Stimulated activated CD4-positive, alpha-beta T cell treated with anti-CD3 and anti-CD28 coated beads, TNF-alpha, amount 100 ng/mL, for 1 hour (primary cell): ENCODE results near the gene TFF3.

Experiments
- DNase-seq, 3 donors: peaks; one replicate each; pipeline ENCODE4 v3.0.0-alpha.2; 2020; ENCODE audit warnings: low read depth in 3 of 3, low spot score in 1 of 3

The TFF3 gene, protein sequence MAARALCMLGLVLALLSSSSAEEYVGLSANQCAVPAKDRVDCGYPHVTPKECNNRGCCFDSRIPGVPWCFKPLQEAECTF

DNA sequence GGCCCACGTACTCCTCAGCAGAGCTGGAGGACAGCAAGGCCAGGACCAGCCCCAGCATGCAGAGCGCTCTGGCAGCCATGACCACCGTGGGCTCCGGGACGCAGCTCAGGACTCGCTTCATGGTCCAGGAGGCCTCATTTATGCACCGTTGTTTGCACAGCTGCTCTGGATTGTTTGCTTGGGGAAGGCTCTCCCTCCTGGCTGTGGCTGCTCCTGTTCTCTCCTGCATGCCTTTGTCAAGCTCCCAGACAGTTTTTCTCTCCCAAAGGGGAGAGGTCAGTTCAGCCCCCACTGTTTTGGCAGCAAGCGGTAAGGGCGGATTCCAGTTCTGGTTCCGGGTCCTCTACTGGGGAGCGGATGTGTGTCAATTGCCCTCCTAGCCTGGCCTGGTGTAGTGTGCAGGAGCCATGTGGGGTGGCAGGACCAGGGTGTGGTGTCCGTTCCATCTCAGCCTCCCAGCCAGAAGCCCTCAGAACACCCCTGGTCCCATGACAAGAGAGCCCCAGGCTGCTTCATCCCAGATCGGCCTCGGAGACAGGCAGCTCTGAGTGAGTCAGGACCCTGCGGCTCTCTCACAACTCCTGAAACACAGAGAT, at the start of gene TFF3:
TSS of gene TFF3 (minus strand) at position 114 of the 596 bp plus-strand sequence. CDS start at position 79, 35 bp downstream.
- no peak for DNase-seq

DNA sequence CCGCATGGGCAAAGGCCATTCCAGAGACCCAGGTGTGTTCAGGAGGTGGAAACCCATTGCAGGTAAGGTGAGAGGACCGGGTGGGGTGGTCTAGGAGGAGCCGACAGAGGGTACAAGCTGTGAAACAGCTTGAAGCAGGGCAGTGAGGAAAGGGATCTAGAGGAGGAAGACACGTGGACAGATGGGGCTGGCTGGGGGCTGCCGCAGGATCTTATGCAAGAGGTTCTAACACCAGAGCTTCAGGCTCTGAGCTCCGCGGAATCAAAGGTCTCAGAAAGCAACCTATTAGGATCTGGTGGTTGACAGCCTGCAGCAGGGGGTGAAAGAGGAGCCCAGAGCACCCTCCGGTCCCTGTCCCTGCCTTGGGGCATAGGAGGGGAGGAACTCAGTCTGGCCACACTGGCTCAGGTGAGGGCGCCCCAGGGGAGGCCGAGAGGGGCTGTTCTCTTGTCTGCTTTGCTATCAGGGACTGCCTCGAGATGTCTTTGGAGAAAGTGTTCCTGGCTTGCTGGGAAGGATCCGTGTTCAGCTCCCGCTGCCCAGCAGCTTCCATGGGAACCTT, 49.2 kb upstream of the TFF3 start:
- DNase-seq = no peak

DNA sequence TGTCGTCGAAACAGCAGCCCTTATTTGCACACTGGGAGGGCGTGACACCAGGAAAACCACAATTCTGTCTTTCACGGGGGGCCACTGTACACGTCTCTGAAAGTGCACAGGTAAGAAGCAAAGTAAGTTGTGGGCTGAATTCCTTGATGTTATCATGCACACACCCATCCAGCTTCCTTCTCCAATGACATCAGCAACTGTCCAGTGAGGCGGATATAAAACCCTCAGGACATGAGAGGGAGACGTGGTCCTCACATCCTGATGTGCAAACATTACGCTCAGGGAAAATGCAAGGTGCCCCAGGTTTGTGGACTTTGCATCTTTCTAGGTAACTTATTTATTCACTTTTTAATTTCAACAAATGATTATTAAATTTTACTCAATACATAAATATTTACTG, 48.1 kb upstream of the TFF3 start:
- DNase-seq = no peak

DNA sequence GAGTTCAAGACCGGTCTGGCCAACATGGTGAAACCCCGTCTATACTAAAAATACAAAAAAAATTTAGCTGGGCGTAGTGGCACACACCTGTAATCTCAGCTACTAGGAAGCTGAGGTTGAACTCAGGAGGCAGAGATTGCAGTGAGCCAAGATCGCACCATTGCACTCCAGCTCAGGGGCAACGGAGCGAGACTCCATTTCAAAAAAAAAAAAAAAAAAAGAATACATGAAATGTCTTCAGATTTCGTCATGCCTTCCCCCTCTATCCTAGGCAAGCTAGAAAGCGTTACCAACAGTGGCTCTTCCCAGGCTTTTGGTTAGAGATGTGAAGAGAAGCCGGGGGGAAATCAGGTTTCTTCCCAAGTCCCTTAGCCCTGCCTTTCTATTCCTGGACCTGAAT, 47.5 kb upstream of the TFF3 start:
- DNase-seq = no peak

DNA sequence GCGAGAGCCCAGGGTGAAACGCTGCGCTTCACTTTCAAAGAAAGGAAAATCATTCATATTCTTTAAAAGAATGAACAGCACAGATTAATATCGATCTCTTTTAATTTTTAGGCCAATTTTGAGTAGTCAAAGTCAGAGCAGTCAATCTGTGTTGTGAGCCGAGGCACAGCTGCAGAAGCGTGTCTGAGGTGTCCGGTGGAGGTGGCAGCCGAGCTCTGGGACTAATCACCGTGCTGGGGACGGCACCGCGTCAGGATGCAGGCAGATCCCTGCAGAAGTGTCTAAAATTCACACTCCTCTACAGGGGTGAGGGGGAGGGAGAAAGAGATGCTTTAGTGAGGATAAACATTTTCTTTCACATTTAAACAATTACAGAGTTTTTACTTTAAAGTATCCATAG, 47.0 kb upstream of the TFF3 start:
- no peak for DNase-seq

DNA sequence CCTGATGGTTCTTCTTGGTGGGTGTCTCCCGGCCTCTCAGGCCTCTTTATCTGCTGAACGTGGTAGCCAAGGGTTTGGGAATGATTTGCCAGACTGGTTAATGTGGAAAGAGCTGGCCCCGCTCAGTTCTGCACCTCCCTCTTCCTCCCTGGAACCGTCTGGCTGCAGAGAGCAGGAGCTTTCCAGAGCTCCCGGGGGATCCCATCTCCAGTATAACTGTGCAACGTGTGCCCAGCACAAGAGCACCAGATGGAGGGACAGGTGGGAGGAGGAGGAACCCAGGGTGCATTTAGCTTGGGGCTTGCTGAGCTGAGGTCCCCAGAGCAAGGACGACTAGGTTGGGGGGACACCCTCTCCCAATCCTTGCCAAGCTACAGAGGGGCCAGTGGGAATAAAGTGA, 46.1 kb upstream of the TFF3 start:
- no peak for DNase-seq

DNA sequence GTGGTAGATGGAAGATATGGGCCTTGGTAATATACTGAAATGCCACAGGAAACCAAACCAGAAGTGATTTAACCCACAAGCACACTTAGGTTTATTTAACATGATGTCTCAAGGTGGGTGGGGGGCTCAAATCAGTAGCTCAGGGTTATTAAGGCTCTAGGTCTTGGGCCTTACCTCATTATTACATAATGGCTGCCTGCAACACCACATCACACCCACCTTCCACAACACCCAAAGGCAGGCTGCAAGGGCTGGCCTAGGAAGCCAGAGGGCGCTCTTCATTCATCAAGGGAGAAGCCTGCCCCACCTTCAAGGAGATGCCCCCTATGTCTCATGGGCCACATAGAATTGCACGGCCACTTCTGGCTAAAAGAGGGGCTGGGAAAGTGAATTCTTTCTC, 45.1 kb upstream of the TFF3 start:
- no peak for DNase-seq

DNA sequence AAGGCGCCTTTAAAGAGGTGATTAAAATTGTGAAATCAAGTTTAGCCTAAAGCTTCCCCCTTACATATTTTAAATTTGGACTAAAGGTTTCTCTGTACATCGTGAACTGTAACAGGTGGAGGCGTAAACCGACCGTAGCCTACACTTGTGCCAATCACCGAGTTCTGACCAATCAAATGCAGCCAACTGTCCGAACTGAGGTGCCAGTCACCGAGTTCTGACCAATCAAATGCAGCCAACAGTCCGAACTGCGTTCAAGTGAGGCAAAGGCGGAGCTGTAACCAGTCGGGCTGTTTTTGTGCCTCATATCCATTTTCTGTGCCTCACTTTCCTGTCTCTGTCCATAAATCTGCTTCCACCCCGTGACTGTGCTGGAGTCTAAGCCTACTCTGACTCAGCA, 43.7 kb upstream of the TFF3 start:
- DNase-seq = no peak

DNA sequence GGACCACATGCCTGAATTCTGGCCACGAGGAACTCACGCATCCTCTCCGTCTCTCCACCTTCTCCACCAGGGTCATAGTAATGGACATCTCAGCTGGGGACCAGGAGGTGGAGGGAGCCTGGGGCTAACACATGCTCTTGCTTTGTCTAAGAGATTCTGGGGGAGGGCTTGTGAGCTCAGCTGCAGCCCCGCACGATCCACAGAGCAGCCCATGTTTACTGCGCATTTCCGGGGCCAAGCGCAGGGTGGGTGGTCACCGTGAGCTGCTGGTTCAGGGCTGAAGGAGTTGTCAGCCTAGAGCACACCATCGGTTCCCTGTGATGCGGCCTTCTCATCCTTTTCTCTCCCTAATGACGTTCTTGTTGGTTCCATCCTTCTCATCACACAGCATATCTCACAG, 43.1 kb upstream of the TFF3 start:
- DNase-seq = no peak

DNA sequence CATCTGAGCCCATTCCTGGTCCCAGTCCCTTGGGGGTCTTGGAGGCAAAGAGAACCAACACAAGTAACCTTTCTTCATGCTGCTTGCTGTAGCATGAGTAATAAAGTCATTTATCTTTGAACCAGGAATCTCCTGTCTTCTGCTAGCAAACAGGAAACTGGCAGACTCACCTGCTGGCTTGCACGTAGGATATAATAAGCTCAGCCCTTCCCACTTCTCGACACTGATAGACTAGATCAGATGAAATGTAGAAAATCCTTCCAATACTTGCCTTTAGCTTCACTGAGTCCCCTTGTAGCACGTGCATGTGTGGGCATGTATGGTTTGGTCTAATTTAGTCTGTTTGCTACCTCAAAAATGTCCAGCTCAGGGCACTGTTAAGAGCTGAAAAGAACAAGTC, 42.1 kb upstream of the TFF3 start:
- DNase-seq = no peak

DNA sequence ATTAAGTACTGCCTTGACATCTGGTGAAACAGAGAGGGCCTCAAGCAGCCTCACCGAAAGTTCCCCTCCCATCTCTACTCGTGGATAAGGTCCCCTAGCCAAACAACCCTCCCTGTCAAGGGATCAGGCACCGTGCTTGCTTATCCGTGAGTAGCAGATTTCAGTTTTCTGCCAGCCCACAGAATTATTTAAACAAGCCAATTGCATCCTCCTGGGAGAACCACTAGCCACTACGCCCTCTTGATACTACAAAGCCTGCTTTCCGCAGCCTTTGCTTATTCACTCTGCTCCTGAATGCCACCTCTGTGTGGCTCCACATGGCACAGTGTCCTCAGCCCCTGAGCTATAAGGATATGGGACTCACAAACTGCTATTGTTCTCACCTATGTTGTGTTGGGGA, 41.4 kb upstream of the TFF3 start:
- DNase-seq = no peak

DNA sequence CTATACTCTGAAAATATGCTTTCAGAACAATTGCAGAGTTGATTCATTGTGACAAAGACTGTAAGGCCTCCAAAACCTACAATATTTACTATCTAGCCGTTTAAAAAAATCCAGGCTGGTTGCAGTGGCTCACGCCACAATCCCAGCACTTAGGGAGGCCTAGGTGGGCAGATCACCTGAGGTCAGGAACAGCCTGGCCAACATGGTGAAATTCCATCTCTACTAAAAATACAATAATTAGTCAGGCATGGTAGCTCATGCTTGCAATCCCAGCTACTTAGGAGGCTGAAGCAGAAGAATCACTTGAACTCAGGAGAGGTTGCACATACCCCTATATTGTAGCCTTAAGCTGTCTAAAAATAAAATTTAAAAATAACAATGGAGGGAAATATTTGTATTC, 40.8 kb upstream of the TFF3 start:
- no peak for DNase-seq

DNA sequence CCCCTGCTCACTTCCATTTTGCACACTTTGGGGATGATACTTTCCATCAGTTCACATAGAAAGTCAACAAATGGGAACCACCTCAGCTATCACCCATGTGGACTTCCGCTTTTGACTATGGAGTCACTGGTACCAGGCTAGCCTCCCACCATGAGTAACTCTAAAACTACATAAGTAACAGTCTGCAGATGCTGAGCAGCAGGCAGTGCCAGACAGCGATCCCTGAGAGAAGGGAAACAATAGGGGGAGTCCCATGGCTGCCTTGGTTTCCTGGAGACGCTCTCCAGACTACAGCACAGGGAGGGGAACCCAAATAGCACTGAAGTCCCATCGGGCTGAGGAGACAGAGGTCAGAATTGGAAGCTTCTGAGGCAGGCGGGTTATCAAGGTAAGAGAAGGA, 38.4 kb upstream of the TFF3 start:
- no peak for DNase-seq

DNA sequence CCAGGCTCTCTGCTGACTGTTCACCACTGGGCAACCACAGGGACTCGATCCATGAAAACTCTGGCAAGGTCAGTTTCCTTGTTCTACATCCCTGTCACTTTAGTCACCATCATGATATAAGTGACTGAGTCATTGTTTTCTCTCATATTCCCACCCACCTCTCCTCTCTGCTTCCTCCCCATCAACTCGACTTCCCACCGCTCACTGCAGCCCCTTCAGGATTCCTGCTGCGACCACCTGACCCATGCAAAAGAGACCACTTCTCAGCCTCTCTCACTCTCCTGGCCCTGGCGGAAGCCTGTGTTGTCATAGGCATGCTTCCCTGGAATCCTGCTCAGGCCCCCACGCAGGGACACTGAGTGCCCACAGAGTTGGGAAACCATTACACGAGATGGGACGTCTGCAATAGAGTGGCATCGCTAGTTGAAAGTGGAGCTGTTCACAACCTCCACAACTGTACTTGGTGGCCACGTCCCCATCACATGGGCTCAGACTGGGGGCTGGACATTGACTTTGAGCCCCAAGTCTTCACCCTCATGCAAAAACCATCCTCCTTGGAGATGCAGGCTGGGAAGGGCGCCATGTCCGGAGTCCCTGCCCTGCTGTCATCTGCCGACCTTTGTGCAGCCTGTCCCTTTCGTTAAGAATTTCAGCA, 37.4 kb upstream of the TFF3 start:
- no peak for DNase-seq

DNA sequence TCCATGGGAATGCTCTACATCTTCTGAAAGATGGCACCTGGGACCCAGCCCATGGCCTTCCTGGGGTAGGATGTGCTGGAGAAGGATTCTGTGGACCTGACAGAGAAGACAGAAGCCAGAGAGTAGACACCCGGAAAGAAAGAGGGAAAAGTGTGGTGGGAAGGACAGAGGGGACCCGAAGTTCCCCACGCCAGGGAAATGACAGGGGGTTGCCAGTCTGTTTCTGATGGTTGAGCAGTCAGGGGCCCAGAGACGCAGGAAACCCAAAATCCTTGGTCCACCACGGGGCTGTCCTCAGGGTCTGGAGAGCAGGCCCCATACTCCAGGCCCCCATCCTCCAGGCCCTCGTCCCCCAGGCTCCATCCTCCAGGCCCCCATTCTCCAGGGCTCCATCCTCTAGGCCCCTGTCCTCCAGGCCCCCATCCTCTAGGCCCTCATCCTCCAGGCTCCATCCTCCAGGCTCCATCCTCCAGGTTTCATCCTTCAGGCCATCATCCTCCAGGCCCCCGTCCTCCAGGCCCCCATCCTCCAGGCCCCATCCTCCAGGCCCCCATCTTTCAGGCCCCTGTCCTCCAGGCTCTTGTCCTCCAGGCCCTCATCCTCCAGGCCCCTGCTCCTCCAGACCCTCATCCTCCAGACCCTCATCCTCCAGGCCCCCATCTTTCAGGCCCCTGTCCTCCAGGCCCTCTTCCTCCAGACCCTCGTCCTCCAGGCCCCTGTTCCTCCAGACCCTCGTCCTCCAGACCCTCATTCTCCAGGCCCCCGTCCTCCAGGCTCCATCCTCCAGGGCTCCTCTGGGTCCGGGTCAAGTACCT, 36.6 kb upstream of the TFF3 start:
- DNase-seq = no peak

DNA sequence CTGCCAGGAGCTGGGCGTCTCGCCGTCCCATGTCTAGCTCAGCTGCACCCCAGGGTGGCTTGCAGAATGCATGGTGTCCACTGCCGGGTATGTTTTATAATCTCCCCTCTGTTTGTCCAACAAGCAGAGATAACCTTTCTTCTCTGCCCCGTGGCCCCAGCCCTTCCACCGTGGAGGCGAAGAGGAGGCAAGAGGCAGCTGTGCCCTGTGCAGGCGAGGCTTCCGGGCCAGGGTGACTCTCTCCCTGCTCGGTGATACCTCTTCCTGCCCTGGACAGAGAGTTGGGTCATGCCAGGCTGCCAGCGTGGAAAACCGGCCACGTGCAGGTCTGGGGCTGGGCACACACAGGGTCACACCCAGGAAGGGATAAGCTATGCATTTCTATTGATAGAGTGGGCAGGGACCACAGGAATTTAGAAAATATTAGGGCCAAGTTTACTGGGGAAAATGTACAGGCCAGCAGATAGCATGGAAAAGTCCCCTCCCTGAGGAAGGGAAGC, 35.8 kb upstream of the TFF3 start, which contains the start of gene TFF2:
TSS of gene TFF2 (minus strand) at position 68 of the 500 bp plus-strand sequence. CDS start at position 31, 37 bp downstream.
- no peak for DNase-seq

DNA sequence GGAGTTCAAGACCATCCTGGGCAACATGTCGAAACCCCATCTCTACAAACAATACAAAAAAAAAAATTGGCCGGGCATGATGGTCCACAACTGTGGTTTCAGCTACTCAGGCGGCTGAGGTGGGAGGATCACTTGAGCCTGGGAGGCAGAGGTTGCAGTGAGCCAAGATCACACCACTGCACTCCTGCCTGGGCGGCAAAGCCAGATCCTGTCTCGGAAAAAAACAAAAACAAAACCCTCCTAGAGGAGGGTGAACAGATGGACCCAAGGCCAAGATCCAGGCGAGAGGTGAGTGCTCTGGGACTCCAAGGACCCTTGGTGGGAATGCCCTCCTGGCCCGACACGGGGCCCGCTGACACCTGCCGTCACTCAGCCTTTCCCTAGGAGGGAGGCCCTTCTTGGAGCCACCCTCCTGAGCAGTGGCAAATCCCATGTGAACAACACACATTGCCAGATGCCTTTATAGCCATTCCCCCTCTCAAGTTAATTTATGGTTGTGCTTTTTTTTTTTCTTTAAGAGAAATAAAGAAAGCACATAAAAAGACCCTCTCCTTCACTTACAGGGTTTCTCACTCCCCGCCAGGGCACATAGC, 35.2 kb upstream of the TFF3 start:
- DNase-seq = no peak

DNA sequence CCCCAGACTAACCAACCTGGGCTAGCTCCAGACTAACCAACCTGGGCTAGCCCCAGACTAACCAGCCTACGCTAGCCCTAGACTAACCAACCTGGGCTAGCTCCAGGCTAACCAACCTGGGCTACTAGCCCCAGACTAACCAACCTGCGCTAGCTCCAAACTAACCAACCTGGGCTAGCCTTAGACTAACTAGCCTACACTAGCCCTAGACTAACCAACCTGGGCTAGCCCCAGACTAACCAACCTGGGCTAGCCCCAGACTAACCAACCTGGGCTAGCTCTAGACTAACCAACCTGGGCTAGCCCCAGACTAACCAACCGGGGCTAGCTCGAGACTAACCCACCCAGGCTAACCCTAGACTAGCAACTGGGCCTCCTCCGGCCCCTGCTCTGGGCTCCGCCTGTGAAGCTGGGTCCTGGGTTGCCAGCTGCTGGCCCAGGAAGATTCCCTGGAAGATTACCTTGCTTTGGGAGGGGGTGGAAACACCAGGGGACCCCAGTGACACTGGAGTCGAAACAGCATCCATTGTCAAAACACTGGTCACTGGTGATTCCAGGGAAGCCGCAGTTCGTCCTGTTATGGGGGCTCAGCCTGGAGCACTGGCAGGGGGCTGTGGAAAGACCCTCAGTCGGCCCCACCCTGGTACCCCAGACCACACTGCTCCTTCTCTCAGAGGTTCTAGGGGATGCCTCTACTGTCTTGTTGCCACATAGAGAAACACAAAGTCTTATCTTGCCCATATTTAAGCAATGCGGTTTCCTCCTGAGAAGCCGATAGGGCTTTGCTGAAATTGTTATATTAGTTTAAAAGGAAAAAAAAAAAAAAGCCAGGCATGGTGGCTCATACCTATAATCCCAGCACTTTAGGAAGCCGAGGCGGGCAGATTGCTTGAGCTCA, 34.5 kb upstream of the TFF3 start:
- DNase-seq = no peak

DNA sequence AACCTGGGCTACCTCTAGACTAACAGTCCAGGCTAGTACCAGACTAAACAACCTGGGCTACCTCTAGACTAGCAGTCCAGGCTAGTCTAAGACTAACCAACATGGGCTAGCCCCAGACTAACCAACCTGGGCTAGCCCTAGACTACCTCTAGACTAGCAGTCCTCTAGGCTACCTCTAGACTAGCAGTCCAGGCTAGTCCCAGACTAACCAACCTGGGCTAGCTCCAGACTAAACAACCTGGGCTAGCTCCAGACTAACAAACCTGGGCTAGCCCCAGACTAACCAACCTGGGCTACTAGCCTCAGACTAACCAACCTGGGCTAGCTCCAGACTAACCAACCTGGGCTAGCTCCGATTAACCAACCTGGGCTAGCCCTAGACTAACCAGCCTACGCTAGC, 33.6 kb upstream of the TFF3 start:
- no peak for DNase-seq

DNA sequence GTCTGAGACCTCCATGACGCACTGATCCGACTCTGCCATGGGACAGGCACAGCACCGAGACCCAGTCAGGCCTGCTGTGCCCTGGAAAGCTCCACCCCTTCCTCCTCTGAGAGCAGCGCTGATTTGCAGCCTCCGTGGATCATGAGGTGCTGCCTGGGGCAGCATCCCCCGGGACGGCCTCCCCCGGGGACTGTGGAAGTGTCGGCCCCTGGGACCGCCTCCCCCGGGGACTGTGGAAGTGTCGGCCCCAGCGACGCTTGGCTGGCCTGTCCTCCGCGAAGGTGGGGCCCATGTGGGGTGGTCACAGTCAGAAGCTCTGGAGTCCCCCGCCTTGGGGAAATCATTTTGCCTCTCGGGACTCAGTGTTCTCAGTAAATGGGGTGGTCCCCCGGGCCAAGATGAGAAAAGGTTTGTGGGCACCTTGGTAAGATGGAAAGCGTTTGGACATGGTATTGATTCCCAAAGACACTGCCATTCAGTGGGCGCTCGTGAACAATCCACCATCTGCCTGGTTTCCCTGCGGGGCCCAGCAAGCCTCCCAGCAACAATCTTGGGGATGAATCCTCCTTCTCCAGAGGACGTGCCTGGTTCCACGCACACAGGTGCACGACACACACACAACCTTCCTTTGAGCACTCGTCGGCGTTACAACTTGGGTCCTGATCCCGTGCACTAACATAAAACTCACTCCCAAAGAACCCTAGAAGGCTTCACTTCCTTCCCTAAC, 32.6 kb upstream of the TFF3 start:
- DNase-seq = no peak
